H1 (cell line): Measurements from ENCODE around the gene EFCAB6. TPM values are rescaled to one million over a fixed set of nuclear protein-coding genes. Genes with fewer than 3 reads are reported as not detected.
A peak's percentile ranks its signal among the peaks of the same experiment; 100 is the strongest.

Source experiments
- CTCF ChIA-PET: fragments of 300-600 bp; sonication (Branson Sonifier 250); formaldehyde crosslinking; loops from one replicate; lab custom pipeline; 2021; ENCODE audit not compliant: partially characterized antibody; lab: Charles Lee
- POLR2A ChIA-PET: fragments of 300-600 bp; sonication (Branson Sonifier 250); formaldehyde crosslinking; loops from one replicate; lab custom pipeline; 2021; ENCODE audit warnings: inconsistent platforms; ENCODE audit not compliant: partially characterized antibody; lab: Charles Lee
- DNase-seq, 2 experiments: peaks; one replicate each; pipeline versions ENCODE4 v3.0.0 to v3.0.0-alpha.2; 2010 to 2022; ENCODE audit warnings: low spot score in 2 of 2, low read depth in 1 of 2, mixed read lengths in 1 of 2
- FAIRE-seq: peaks from 2 replicates; lab custom pipeline; 2011; peaks lifted over from hg19 to GRCh38; lab: Jason Lieb, UNC
- H2AFZ ChIP-seq: 2 replicates; pipeline ENCODE4 v1.8.1; 2012; ENCODE audit warnings: low read length, inconsistent platforms
- H2AK5ac ChIP-seq: 2 replicates; pipeline ENCODE4 v1.6.1; 2013; ENCODE audit warnings: low read depth, low read length
- H2BK120ac ChIP-seq: replicated peaks from 2 replicates; pipeline ENCODE3; 2013; ENCODE audit warnings: low read depth, low read length, inconsistent platforms
- H2BK12ac ChIP-seq: 2 replicates; pipeline ENCODE4 v1.6.1; 2013; ENCODE audit warnings: low read depth, low read length
- H2BK15ac ChIP-seq: 2 replicates; pipeline ENCODE4 v1.6.1; 2013; ENCODE audit warnings: low read length
- H2BK20ac ChIP-seq: 2 replicates; pipeline ENCODE4 v1.6.1; 2013; ENCODE audit warnings: low read length
- H2BK5ac ChIP-seq: 2 replicates; pipeline ENCODE4 v1.6.1; 2013; ENCODE audit warnings: low read depth, low read length
- H3K14ac ChIP-seq: 2 replicates; pipeline ENCODE4 v1.6.1; 2013; ENCODE audit warnings: inconsistent platforms; ENCODE audit not compliant: insufficient read length
- H3K18ac ChIP-seq: 2 replicates; pipeline ENCODE4 v1.6.1; 2013; ENCODE audit warnings: low read length; ENCODE audit errors: extremely low read depth
- H3K23ac ChIP-seq: 2 replicates; pipeline ENCODE4 v1.6.1; 2013; ENCODE audit warnings: inconsistent platforms; ENCODE audit not compliant: insufficient read length
- H3K23me2 ChIP-seq: 2 replicates; pipeline ENCODE4 v1.6.1; 2013; ENCODE audit warnings: low read depth, low read length
- H3K27ac ChIP-seq: 2 replicates; pipeline ENCODE4 v1.6.1; 2011; ENCODE audit warnings: low read depth, low read length, inconsistent platforms
- H3K27me3 ChIP-seq, 4 experiments: replicated peaks in 1 of 4; 1 replicate in 1 of 4; 2 replicates in 3 of 4; pipeline versions ENCODE4 v1.6.1 to v1.8.1; 2011 to 2013; ENCODE audit warnings: low read length in 3 of 4, mild to moderate bottlenecking in 3 of 4, inconsistent platforms in 2 of 4, mixed read lengths in 2 of 4, moderate library complexity in 1 of 4; ENCODE audit not compliant: control insufficient read depth in 3 of 4, insufficient read depth in 3 of 4; ENCODE audit errors: extremely low read depth in 1 of 4
- H3K36me3 ChIP-seq, 4 experiments: 2 replicates each; pipeline versions ENCODE4 v1.6.1 to v1.8.1; 2011 to 2013; ENCODE audit warnings: mild to moderate bottlenecking in 4 of 4, low read length in 3 of 4, moderate library complexity in 2 of 4, control low read depth in 1 of 4, inconsistent platforms in 1 of 4; ENCODE audit not compliant: insufficient read depth in 4 of 4, control insufficient read depth in 2 of 4
- H3K4ac ChIP-seq: replicated peaks from 2 replicates; pipeline ENCODE3; 2013; ENCODE audit warnings: low read length, low read depth, mixed read lengths, inconsistent platforms; ENCODE audit not compliant: insufficient read length
- H3K4me1 ChIP-seq, 4 experiments: replicated peaks in 1 of 4; 1 replicate in 1 of 4; 2 replicates in 3 of 4; pipeline versions ENCODE4 v1.6.1 to v1.8.1; 2011 to 2013; ENCODE audit warnings: low read length in 3 of 4, inconsistent platforms in 2 of 4, mixed read lengths in 1 of 4; ENCODE audit not compliant: insufficient read depth in 4 of 4, control insufficient read depth in 3 of 4
- H3K4me2 ChIP-seq, 2 experiments: 2 replicates each; pipeline versions ENCODE4 v1.6.1 to v1.8.1; 2011 to 2013; ENCODE audit warnings: low read depth in 2 of 2, low read length in 2 of 2, control low read depth in 1 of 2, inconsistent platforms in 1 of 2, mild to moderate bottlenecking in 1 of 2; ENCODE audit not compliant: insufficient read depth in 1 of 2
- H3K4me3 ChIP-seq, 4 experiments: fragments of 200-600, 300-600 bp in 1 of 4; sonication (generic), shearing (Covaris generic), sonication (Bioruptor Twin) in 1 of 4; 2 replicates each; pipeline versions ENCODE4 v1.5.1 to v1.8.1; 2011 to 2016; ENCODE audit warnings: low read length in 4 of 4, low read depth in 3 of 4, control low read depth in 2 of 4, inconsistent platforms in 2 of 4, mild to moderate bottlenecking in 2 of 4, mixed read lengths in 1 of 4, moderate library complexity in 1 of 4; ENCODE audit not compliant: insufficient read depth in 2 of 4; ENCODE audit errors: extremely low read depth in 1 of 4
- H3K56ac ChIP-seq: replicated peaks from 2 replicates; pipeline ENCODE3; 2013; ENCODE audit warnings: low read depth, mild to moderate bottlenecking, mixed read lengths, low read length, inconsistent platforms; ENCODE audit not compliant: insufficient read length
- H3K79me1 ChIP-seq: 2 replicates; pipeline ENCODE4 v1.6.1; 2013; ENCODE audit warnings: low read depth, low read length, control low read depth
- H3K79me2 ChIP-seq, 2 experiments: 2 replicates each; pipeline versions ENCODE4 v1.6.1 to v1.8.1; 2012 to 2013; ENCODE audit warnings: low read length in 2 of 2, mild to moderate bottlenecking in 2 of 2, inconsistent platforms in 1 of 2; ENCODE audit not compliant: insufficient read depth in 2 of 2, control insufficient read depth in 1 of 2
- H3K9ac ChIP-seq, 4 experiments: replicated peaks in 1 of 4; 1 replicate in 1 of 4; 2 replicates in 3 of 4; pipeline versions ENCODE4 v1.6.1 to v1.8.1; 2011 to 2013; ENCODE audit warnings: low read depth in 3 of 4, low read length in 3 of 4, control low read depth in 2 of 4, mild to moderate bottlenecking in 2 of 4, moderate library complexity in 2 of 4, inconsistent platforms in 1 of 4; ENCODE audit errors: extremely low read depth in 1 of 4
- H3K9me3 ChIP-seq, 2 experiments: 2 replicates each; pipeline versions ENCODE4 v1.6.1 to v1.8.1; 2012 to 2013; ENCODE audit warnings: mild to moderate bottlenecking in 2 of 2, moderate library complexity in 2 of 2, control low read depth in 1 of 2, inconsistent platforms in 1 of 2, low read depth in 1 of 2, low read length in 1 of 2, mixed read lengths in 1 of 2; ENCODE audit not compliant: insufficient read depth in 2 of 2
- H4K20me1 ChIP-seq, 2 experiments: replicated peaks in 1 of 2; 2 replicates each; pipeline versions ENCODE3 to v1.8.1; 2011 to 2013; ENCODE audit warnings: inconsistent platforms in 2 of 2, low read length in 2 of 2, mild to moderate bottlenecking in 1 of 2; ENCODE audit not compliant: insufficient read depth in 2 of 2, control insufficient read depth in 1 of 2
- H4K5ac ChIP-seq: 2 replicates; pipeline ENCODE4 v1.6.1; 2013; ENCODE audit warnings: low read length, low read depth, mixed read lengths, inconsistent platforms; ENCODE audit not compliant: insufficient read length
- H4K8ac ChIP-seq: 2 replicates; pipeline ENCODE4 v1.8.0; 2013; ENCODE audit warnings: mild to moderate bottlenecking, moderate library complexity, low read length, inconsistent platforms; ENCODE audit not compliant: insufficient read depth; ENCODE audit errors: extremely low read depth
- H4K91ac ChIP-seq: replicated peaks from 2 replicates; pipeline ENCODE3; 2013; ENCODE audit warnings: low read length, mixed read lengths, inconsistent platforms; ENCODE audit not compliant: insufficient read length
- ASH2L ChIP-seq: fragments of 200-600, 300-600 bp; sonication (generic); IDR thresholded peaks from one replicate; pipeline ENCODE4 v1.7.1; 2017; ENCODE audit warnings: low read length
- CBX5 ChIP-seq: fragments of 300-800, 300-1000 bp; sonication (generic); IDR thresholded peaks from 2 replicates; pipeline ENCODE4 v1.7.1; 2016; ENCODE audit warnings: antibody characterized with exemption, low read length, low read depth
- CTCF ChIP-seq, 3 experiments: IDR thresholded peaks; 1 replicate in 2 of 3; 2 replicates in 1 of 3; pipeline versions ENCODE4 v1.5.1 to v1.6.1; 2011; ENCODE audit warnings: low read length in 3 of 3, mild to moderate bottlenecking in 3 of 3, inconsistent platforms in 2 of 3, low read depth in 1 of 3, moderate library complexity in 1 of 3; ENCODE audit not compliant: insufficient read depth in 1 of 3; ENCODE audit errors: control extremely low read depth in 1 of 3
- HDAC6 ChIP-seq: IDR thresholded peaks from one replicate; pipeline ENCODE4 v1.7.1; 2012; ENCODE audit warnings: low read depth, mild to moderate bottlenecking, inconsistent platforms, low read length, moderate library complexity
- KDM4A ChIP-seq: IDR thresholded peaks from one replicate; pipeline ENCODE4 v1.7.1; 2012; ENCODE audit warnings: low read depth, mild to moderate bottlenecking, moderate library complexity, low read length, inconsistent platforms; ENCODE audit not compliant: severe bottlenecking
- NRF1 ChIP-seq: IDR thresholded peaks from 2 replicates; pipeline ENCODE4 v1.6.1; 2011; ENCODE audit warnings: mild to moderate bottlenecking, low read depth, low read length, improper control_type of control experiment
- POLR2A ChIP-seq, 2 experiments: IDR thresholded peaks; 1 replicate in 1 of 2; 2 replicates in 1 of 2; pipeline ENCODE4 v1.6.1; 2011; ENCODE audit warnings: low read depth in 2 of 2, low read length in 2 of 2, mild to moderate bottlenecking in 2 of 2; ENCODE audit errors: control extremely low read depth in 1 of 2
- SIN3A ChIP-seq, 2 experiments: IDR thresholded peaks in 1 of 2; conservative IDR thresholded peaks in 1 of 2; 2 replicates each; pipeline ENCODE4 v1.6.1; 2011 to 2012; ENCODE audit warnings: low read length in 2 of 2, improper control_type of control experiment in 1 of 2, low read depth in 1 of 2, mild to moderate bottlenecking in 1 of 2
- SP1 ChIP-seq: IDR thresholded peaks from 2 replicates; pipeline ENCODE4 v1.6.1; 2011; ENCODE audit warnings: low read depth, low read length
- SP2 ChIP-seq: IDR thresholded peaks from 2 replicates; pipeline ENCODE4 v1.6.1; 2012; ENCODE audit warnings: mild to moderate bottlenecking, low read length, inconsistent platforms
- WGBS, 2 experiments: shearing (Covaris generic) in 1 of 2; methylation state at CpG; one replicate each; pipeline versions ENCODE4 v1.1.6 to v1.1.7; 2013 to 2015; ENCODE audit warnings: low lambda C conversion rate in 2 of 2, mixed read lengths in 2 of 2, inconsistent platforms in 1 of 2, low coverage in 1 of 2, missing lambda C conversion rate in 1 of 2; ENCODE audit not compliant: insufficient replicate concordance in 2 of 2, insufficient coverage in 1 of 2, insufficient read length in 1 of 2; ENCODE audit errors: extremely low coverage in 1 of 2, missing lambda C conversion rate in 1 of 2; 5-methylcytosine and 5-hydroxymethylcytosine counted together
- polyA plus RNA-seq, 7 experiments: library from polyadenylated mRNA; depleted of rRNA in 3 of 7; stranded (reverse) in 5 of 7; unstranded in 2 of 7; fragments of >200 nt in 5 of 7; fragments of 200-250 nt in 2 of 7; gene quantifications; 1 replicate in 5 of 7; 2 replicates in 1 of 7; 4 replicates in 1 of 7; pipeline versions ENCODE4 v1.2.1 to v1.2.3, GENCODE V29; 2011 to 2013; ENCODE audit warnings: missing spikeins in 2 of 7, mixed read lengths in 2 of 7
- total RNA-seq: library from RNA; stranded (reverse); fragmentation: NEBNext Ultra II Directional; extraction: Animal tissue kit (Norgen Biotek cat#: 25700); gene quantifications from 2 replicates; pipeline ENCODE4 v1.2.1, GENCODE V29; 2021

The EFCAB6 gene
- total and polyA plus RNA-seq, 2 of the 8 experiments (the other 6 are each of a cell fraction or from before 2014, with no cell fraction given), result 0.32 to 1.7 TPM

GRCh38 chr22:43511276-43511910 is 300.7 kb downstream of the EFCAB6 start:
- H3K14ac ChIP-seq, result no peak overlapping the region
- H4K5ac ChIP-seq, result no peak overlapping the region
- 90% methylated on average over 15 of the region's 16 CpGs; no CpG with 5 or more reads in 1 of the 2 experiments for WGBS, 2 experiments
- H3K4me1 ChIP-seq, result peaks cover 0 to 2% (median 0%) of the 10 kb centered on the region in 4 experiments; a peak in 2 of 7 replicates
- H3K79me1 ChIP-seq, result no peaks in the 10 kb centered on the region
- peaks cover 0 to 3% of the 10 kb centered on the region in 2 experiments for H4K20me1 ChIP-seq
- POLR2A ChIA-PET, result no interaction called here
- peaks cover 16% of the 10 kb centered on the region; the same call in 1 of the 2 replicates for H3K23me2 ChIP-seq
- H3K27me3 ChIP-seq, result no peaks in the 10 kb centered on the region
- DNase-seq (no peak), FAIRE-seq (no peak)
- H3K23ac ChIP-seq, result no peak overlapping the region
- no peak overlapping the region for H2BK5ac ChIP-seq
- H3K4me3 ChIP-seq, result no peak overlapping the region
- H4K91ac ChIP-seq, result no peak overlapping the region
- H2BK20ac ChIP-seq, result no peak overlapping the region
- H3K79me2 ChIP-seq, result no peaks in the 10 kb centered on the region
- H3K4me2 ChIP-seq, result no peak overlapping the region
- H3K4ac ChIP-seq, result no peak overlapping the region
- H2BK120ac ChIP-seq, result no peak overlapping the region
- no peak overlapping the region for H2BK12ac ChIP-seq
- no peak overlapping the region for H2AFZ ChIP-seq
- H2BK15ac ChIP-seq, result no peak overlapping the region
- H3K9me3 ChIP-seq, result no peaks in the 10 kb centered on the region; a peak in 1 of 4 replicates
- H3K56ac ChIP-seq, result no peak overlapping the region
- CTCF ChIA-PET, result interaction anchor here (1.1 to 1.6 kb wide), 2 partner anchors 83 to 238 kb away, joined by 3 to 4 read pairs; no protein-coding TSS in a partner anchor
- H3K36me3 ChIP-seq, result no peaks in the 10 kb centered on the region; a peak in 1 of 8 replicates
- no peak overlapping the region for H2AK5ac ChIP-seq
- H4K8ac ChIP-seq, result 0 out of 2 replicates have a peak overlapping the region, but pooled peaks have one; percentile 5
- H3K9ac ChIP-seq, result no peak overlapping the region
- no peak overlapping the region for H3K18ac ChIP-seq
- H3K27ac ChIP-seq, result no peak overlapping the region
- TF ChIP-seq POLR2A (IDR thresholded peaks at IDR 0.05; ENCODE audit: control extremely low read depth in 1 of 2, low read depth in 2 of 2, low read length in 2 of 2), result no peak
- no peak for TF ChIP-seq HDAC6
- no peak for TF ChIP-seq SP1
- TF ChIP-seq ASH2L, result no peak
- TF ChIP-seq CTCF (IDR thresholded peaks at IDR 0.05; ENCODE audit: control extremely low read depth in 1 of 3, insufficient read depth in 1 of 3, low read depth in 1 of 3, low read length in 3 of 3), result no peak
- no peak for TF ChIP-seq NRF1
- no peak for TF ChIP-seq SP2
- no peak for TF ChIP-seq KDM4A
- no peak for TF ChIP-seq SIN3A (conservative IDR thresholded peaks at IDR 0.05 in 1 of 2, IDR thresholded peaks at IDR 0.05 in 1 of 2; ENCODE audit: low read depth in 1 of 2, low read length in 2 of 2)
- no peak for TF ChIP-seq CBX5
